Smooth muscle cell (in vitro differentiated cells): ENCODE measurements around the gene DBI. TPM values are rescaled to one million over a fixed set of nuclear protein-coding genes. Genes with fewer than 3 reads are reported as not detected.

Experiments used
- DNase-seq: peaks from one replicate; lab custom pipeline; 2025; ENCODE audit not compliant: unreplicated experiment; lab: John Stamatoyannopoulos, UW
- H2AFZ ChIP-seq: fragments of 200-600 bp; sonication (generic); 2 replicates; pipeline ENCODE4 v1.6.0; 2016; ENCODE audit warnings: antibody characterized with exemption, low read depth, mild to moderate bottlenecking
- H3F3A ChIP-seq: fragments of 200-600 bp; sonication (generic); 2 replicates; pipeline ENCODE4 v1.6.0; 2017; ENCODE audit warnings: antibody characterized with exemption, low read depth
- H3K27ac ChIP-seq: fragments of 200-600 bp; sonication (generic); 2 replicates; pipeline ENCODE4 v1.5.1; 2016; ENCODE audit warnings: low read depth, mild to moderate bottlenecking
- H3K27me3 ChIP-seq: fragments of 200-600 bp; sonication (generic); 2 replicates; pipeline ENCODE4 v1.6.1; 2016; ENCODE audit warnings: low read depth, mild to moderate bottlenecking
- H3K36me3 ChIP-seq: fragments of 200-600 bp; sonication (generic); 2 replicates; pipeline ENCODE4 v1.5.1; 2016; ENCODE audit warnings: low read depth
- H3K4me1 ChIP-seq: fragments of 200-600 bp; sonication (generic); 2 replicates; pipeline ENCODE4 v1.5.1; 2016; ENCODE audit warnings: low read depth
- H3K4me2 ChIP-seq: fragments of 200-600 bp; sonication (generic); 2 replicates; pipeline ENCODE4 v1.6.0; 2016; ENCODE audit warnings: mild to moderate bottlenecking
- H3K4me3 ChIP-seq: fragments of 200-600 bp; sonication (generic); 2 replicates; pipeline ENCODE4 v1.5.1; 2016; ENCODE audit warnings: mild to moderate bottlenecking
- H3K79me2 ChIP-seq: fragments of 200-600 bp; sonication (generic); 2 replicates; pipeline ENCODE4 v1.6.0; 2016; ENCODE audit warnings: low read depth, mild to moderate bottlenecking
- H3K9ac ChIP-seq: fragments of 200-600 bp; sonication (generic); 2 replicates; pipeline ENCODE4 v1.6.0; 2016; ENCODE audit warnings: low read depth
- H3K9me3 ChIP-seq: fragments of 200-600 bp; sonication (generic); replicated peaks from 2 replicates; pipeline ENCODE4 v1.5.1; 2016; ENCODE audit warnings: low read depth
- H4K20me1 ChIP-seq: fragments of 200-600 bp; sonication (generic); 2 replicates; pipeline ENCODE4 v1.6.0; 2016; ENCODE audit warnings: low read depth
- CTCF ChIP-seq: fragments of 200-600 bp; sonication (generic); IDR thresholded peaks from 2 replicates; pipeline ENCODE4 v1.5.1; 2017; ENCODE audit warnings: borderline replicate concordance, mild to moderate bottlenecking, antibody characterized with exemption; ENCODE audit not compliant: insufficient read depth, poor library complexity, severe bottlenecking
- WGBS: methylation state at CpG from one replicate; pipeline ENCODE4 v1.1.7; 2016; ENCODE audit warnings: low lambda C conversion rate; 5-methylcytosine and 5-hydroxymethylcytosine counted together
- polyA plus RNA-seq: library from polyadenylated mRNA; unstranded; fragments of >200 nt; fragmentation: Nextera tagmentation; extraction: Ambion mirVana; gene quantifications from 2 replicates; pipeline ENCODE4 v1.2.1, GENCODE V29; 2016
- total RNA-seq: library from RNA; depleted of rRNA; stranded (reverse); fragments of >200 nt; gene quantifications from 2 replicates; pipeline ENCODE4 v1.2.3, GENCODE V29; 2014

Gene DBI
- total and polyA plus RNA-seq, 2 experiments from 2014 or later = 126 to 408 TPM

GRCh38 chr2:119349289-119349688 is 17.5 kb upstream of the DBI start:
- Histone ChIP-seq H3K36me3 (no peaks in the 10 kb centered on the region), H3F3A (no peaks in the 10 kb centered on the region), H3K4me2 (no peak overlapping the region), H3K9ac (no peak overlapping the region), H3K9me3 (no peaks in the 10 kb centered on the region), H3K27me3 (no peaks in the 10 kb centered on the region), H3K4me1 (no peaks in the 10 kb centered on the region), H3K4me3 (no peak overlapping the region), H2AFZ (no peak overlapping the region), H3K79me2 (no peaks in the 10 kb centered on the region), H4K20me1 (peaks cover 4% of the 10 kb centered on the region), H3K27ac (no peak overlapping the region)
- 73% methylated on average over 6 of the region's 6 CpGs for WGBS
- DNase-seq = no peak
- TF ChIP-seq CTCF = no peak

- 38% methylated on average over 4 of the region's 4 CpGs for WGBS
- no peak for DNase-seq
Measured at GRCh38 chr2:119350311-119350998, 16.3 kb upstream of the DBI start.

GRCh38 chr2:119352357-119352756 is 14.4 kb upstream of the DBI start:
- Histone ChIP-seq H3K4me1 (no peaks in the 10 kb centered on the region), H3K27me3 (no peaks in the 10 kb centered on the region), H2AFZ (no peak overlapping the region), H3K79me2 (no peaks in the 10 kb centered on the region), H3K9ac (no peak overlapping the region), H4K20me1 (peaks cover 20% of the 10 kb centered on the region), H3K4me3 (no peak overlapping the region), H3K4me2 (no peak overlapping the region), H3K27ac (no peak overlapping the region), H3K36me3 (no peaks in the 10 kb centered on the region), H3F3A (no peaks in the 10 kb centered on the region), H3K9me3 (no peaks in the 10 kb centered on the region)
- no peak for DNase-seq
- no peak for TF ChIP-seq CTCF

More at GRCh38 chr2:119350311-119350998, 16.3 kb upstream of the DBI start:
- H3F3A ChIP-seq = no peaks in the 10 kb centered on the region
- H3K79me2 ChIP-seq = no peaks in the 10 kb centered on the region
- no peak overlapping the region for H3K27ac ChIP-seq
- peaks cover 10% of the 10 kb centered on the region for H4K20me1 ChIP-seq
- TF ChIP-seq CTCF = no peak
- H3K36me3 ChIP-seq = no peaks in the 10 kb centered on the region
- H3K27me3 ChIP-seq = no peaks in the 10 kb centered on the region
- no peak overlapping the region for H2AFZ ChIP-seq
- no peak overlapping the region for H3K9ac ChIP-seq
- H3K9me3 ChIP-seq = no peaks in the 10 kb centered on the region
- no peak overlapping the region for H3K4me2 ChIP-seq
- H3K4me1 ChIP-seq = no peaks in the 10 kb centered on the region
- no peak overlapping the region for H3K4me3 ChIP-seq

GRCh38 chr2:119354860-119355259 is 11.9 kb upstream of the DBI start:
- Histone ChIP-seq H2AFZ (no peak overlapping the region), H3F3A (no peaks in the 10 kb centered on the region), H3K4me2 (no peak overlapping the region), H4K20me1 (peaks cover 24% of the 10 kb centered on the region), H3K4me3 (no peak overlapping the region), H3K9ac (no peak overlapping the region), H3K79me2 (no peaks in the 10 kb centered on the region), H3K9me3 (no peaks in the 10 kb centered on the region), H3K27me3 (no peaks in the 10 kb centered on the region), H3K27ac (no peak overlapping the region), H3K4me1 (no peaks in the 10 kb centered on the region), H3K36me3 (no peaks in the 10 kb centered on the region)
- no peak for TF ChIP-seq CTCF
- DNase-seq = no peak
- 93% methylated on average over 1 of the region's 1 CpG for WGBS
